Stimulated activated CD4-positive, alpha-beta T cell treated with anti-CD3 and anti-CD28 coated beads, TNF-alpha, amount 100 ng/mL, for 4 hours (primary cell): ENCODE results near the gene PRCD.

ENCODE experiments used
- DNase-seq, 3 experiments: peaks; one replicate each; pipeline ENCODE4 v3.0.0-alpha.2; 2020; ENCODE audit warnings: low read depth in 3 of 3

Gene PRCD

GRCh38 chr17:76540381-76541300 lies 797 bp downstream of the PRCD start:
- DNase-seq: no peak

- DNase-seq: no peak
Measured at GRCh38 chr17:76541739-76542454, 2.1 kb downstream of the PRCD start.

- DNase-seq: no peak
Measured at GRCh38 chr17:76542566-76542971, 2.7 kb downstream of the PRCD start.

- DNase-seq: no peak
Measured at GRCh38 chr17:76542984-76543383, 3.1 kb downstream of the PRCD start.

GRCh38 chr17:76543482-76543825 lies 3.6 kb downstream of the PRCD start:
- no peak for DNase-seq

GRCh38 chr17:76543826-76544545 lies 4.1 kb downstream of the PRCD start:
- no peak for DNase-seq

- DNase-seq: no peak
Measured at GRCh38 chr17:76544546-76545365, 4.9 kb downstream of the PRCD start.

GRCh38 chr17:76545918-76546555 lies 6.2 kb downstream of the PRCD start:
- no peak for DNase-seq

GRCh38 chr17:76546556-76547182 lies 6.8 kb downstream of the PRCD start:
- no peak for DNase-seq

- DNase-seq: peak in 1 of 3 experiments; percentile 32
Measured at GRCh38 chr17:76547183-76547641, 7.4 kb downstream of the PRCD start.

GRCh38 chr17:76547642-76548202 lies 7.9 kb downstream of the PRCD start:
- DNase-seq: no peak

GRCh38 chr17:76548378-76549214 lies 8.8 kb downstream of the PRCD start:
- DNase-seq: no peak

- DNase-seq: no peak
Measured at GRCh38 chr17:76549215-76549518, 9.3 kb downstream of the PRCD start.

- DNase-seq: no peak
Measured at GRCh38 chr17:76549539-76549938, 9.7 kb downstream of the PRCD start.

- no peak for DNase-seq
Measured at GRCh38 chr17:76550712-76551615, 11.1 kb downstream of the PRCD start.

- no peak for DNase-seq
Measured at GRCh38 chr17:76551685-76552084, 11.8 kb downstream of the PRCD start.

GRCh38 chr17:76553178-76553908 lies 13.5 kb downstream of the PRCD start:
- no peak for DNase-seq

GRCh38 chr17:76554131-76554530 lies 14.3 kb downstream of the PRCD start:
- DNase-seq: no peak
